Measurements from ENCODE around the gene PAK1IP1.
"Not testable (repeated sequence)": the region's sequence is repeated elsewhere in the genome, so short reads cannot be mapped to it uniquely, and the experiment has no call there.

PAK1IP1 gene, protein sequence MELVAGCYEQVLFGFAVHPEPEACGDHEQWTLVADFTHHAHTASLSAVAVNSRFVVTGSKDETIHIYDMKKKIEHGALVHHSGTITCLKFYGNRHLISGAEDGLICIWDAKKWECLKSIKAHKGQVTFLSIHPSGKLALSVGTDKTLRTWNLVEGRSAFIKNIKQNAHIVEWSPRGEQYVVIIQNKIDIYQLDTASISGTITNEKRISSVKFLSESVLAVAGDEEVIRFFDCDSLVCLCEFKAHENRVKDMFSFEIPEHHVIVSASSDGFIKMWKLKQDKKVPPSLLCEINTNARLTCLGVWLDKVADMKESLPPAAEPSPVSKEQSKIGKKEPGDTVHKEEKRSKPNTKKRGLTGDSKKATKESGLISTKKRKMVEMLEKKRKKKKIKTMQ

DNA sequence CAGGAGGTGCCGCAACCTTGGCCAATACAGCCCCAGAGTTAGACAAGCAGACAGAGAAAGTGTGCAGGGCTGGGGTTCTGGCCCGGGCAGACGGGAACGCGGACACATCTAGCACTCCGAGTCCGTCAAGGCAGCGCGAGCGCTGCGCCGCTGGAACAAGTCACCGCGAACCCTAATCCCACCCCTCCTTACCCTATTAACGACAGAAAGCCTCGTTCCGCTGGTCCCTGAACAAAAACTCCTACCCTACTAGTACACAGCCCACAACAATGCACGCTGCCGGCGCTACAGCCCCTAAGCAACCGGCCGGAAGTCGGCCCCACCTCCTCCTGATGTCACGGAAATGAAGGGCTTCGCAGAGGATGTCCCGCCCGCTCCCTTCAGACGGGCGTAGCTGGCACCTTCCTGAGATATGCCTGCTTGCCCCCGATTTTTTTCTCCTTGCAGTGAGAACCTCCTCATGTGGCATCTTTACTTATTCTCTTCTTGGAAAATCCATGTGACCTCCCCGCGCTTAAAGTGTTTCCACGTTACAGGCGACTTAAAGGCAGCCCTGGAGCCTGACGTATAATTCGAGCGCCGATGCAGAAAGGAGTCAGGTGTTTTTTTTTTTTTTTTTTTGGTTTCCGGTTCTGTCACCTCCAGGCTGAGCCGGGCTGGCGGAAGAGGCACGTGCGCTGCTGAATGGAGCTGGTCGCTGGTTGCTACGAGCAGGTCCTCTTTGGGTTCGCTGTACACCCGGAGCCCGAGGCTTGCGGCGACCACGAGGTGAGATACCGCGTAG lies at the start of gene PAK1IP1, which contains the start of gene C6orf52:
TSS of gene PAK1IP1 (plus strand) at position 671 of the 784 bp plus-strand sequence. CDS start at position 685, 14 bp downstream.
TSS of gene C6orf52 (minus strand) at position 315 of the 784 bp plus-strand sequence. CDS start 7,066 bp downstream, outside the sequence.
- DNase-seq = peak; percentile 95

DNA sequence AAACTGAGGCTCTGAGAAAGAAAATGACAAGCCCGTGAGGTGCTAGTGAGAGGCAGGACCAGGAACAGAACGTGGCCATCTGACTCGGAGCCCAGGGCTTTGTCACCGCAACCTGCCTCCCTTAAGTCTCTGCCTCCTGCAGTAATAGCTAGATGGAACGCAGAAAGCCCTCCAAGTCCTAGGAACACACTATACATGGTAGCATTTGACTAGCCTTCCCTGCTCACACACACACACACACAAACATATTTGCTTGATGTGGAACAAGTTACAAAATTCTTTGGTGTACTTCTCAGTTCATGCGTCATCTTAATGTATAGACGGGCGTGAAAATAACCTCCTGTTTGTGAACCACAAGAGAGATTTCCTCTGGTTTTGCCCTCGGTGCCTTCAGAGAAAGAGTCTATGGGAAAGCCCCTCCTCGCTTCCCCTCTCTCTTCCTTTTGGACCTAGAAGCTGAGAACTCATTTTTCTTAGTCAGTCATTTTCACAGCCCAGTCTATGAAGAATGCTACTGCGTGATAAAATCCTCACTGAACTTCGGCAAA lies 39.2 kb upstream of the PAK1IP1 start:
- DNase-seq = no peak

DNA sequence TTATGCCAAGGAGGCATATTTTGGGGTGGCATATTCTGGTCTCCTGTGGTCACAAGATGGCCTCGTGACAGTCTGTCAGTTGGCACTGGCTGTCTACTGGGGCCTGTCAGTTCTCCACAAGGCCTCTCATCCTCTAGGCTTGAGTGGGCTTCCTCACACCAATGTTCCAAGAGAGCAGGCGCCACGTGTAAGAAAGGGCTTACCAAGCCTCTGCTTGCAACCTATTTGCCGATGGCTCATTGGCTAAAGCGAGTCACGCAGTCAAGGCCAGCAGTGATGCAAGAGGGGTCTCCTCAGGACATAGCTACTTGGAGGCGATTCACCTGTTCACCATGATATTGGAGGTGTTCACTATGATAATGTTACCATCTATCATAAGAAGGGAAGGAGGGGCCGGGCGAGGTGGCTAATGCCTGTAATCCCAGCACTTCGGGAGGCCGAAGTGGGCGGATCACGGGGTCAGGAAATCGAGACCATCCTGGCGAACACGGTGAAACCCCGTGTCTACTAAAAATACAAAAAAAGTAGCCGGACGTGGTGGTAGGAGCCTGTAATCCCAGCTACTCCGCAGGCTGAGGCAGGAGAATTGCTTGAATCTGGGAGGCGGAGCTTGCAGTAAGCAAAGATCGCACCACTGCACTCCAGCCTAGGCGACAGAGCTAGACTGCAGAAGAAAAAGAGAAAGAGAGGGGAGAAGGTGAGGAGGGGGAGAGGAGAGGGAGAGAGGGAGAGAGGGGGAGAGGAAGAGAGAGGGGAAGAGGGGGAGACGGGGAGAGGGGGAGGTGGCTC lies 35.7 kb upstream of the PAK1IP1 start:
- peak; percentile 55 for DNase-seq

DNA sequence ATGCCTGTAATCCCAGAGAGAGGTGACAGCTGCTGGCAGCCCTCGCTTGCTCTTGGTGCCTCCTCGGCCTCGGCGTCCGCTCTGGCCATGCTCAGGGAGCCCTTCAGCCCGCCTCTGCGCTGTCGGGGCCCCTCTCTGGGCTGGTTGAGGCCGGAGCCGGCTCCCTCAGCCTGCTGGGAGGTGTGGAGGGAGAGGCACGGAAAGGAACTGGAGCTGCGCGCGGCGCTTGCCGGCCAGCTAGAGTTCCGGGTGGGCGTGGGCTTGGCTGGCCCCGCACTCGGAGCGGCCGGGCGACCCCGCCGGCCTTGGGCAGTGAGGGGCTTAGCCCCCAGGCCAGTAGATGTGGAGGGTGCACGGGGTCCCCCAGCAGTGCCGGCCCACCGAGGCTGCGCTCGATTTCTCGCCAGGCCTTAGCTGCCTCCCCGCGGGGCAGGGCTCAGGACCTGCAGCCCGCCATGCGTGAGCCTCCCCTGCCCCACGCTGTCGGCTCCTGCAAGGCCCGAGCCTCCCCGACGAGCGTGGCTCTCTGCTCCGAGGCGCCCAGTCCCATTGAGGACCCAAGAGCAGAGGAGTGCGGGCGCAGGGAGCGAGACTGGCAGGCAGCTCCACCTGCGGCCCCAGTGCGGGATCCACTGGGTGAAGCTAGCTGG lies 34.9 kb upstream of the PAK1IP1 start:
- DNase-seq = peak; percentile 81

DNA sequence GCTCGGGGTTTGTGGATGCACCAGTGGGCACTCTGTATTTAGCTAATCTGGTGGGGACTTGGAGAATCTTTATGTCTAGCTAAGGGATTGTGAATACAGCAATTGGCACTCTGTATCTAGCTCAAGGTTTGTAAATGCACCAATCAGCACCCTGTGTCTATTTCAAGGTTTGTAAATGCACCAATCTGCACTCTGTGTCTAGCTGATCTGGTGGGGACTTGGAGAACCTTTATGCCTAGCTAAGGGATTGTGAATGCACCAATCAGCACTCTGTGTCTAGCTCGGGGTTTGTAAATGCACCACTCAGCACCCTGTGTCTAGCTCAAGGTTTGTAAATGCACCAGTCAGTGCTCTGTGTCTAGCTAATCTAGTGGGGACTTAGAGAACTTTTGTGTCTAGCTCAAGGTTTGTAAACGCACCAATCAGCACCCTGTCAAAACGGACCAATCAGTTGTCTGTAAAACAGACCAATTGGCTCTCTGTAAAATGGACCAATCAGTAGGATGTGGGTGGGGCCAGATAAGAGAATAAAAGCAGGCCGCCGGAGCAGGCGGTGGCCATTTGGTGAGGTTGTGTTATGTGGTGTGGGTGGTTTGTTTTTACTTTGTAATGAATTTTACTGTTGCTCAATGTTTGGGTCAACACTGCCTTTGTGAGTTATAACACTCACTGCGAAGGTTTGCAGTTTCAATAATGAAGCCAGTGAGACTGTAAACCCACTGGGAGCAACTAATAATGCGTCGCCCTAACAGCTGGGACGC lies 34.2 kb upstream of the PAK1IP1 start:
- not testable (repeated sequence) for DNase-seq

- no peak for DNase-seq
Observed at GRCh38 chr6:10662207-10662606, 32.6 kb upstream of the PAK1IP1 start.

GRCh38 chr6:10662742-10663141 lies 32.0 kb upstream of the PAK1IP1 start:
- DNase-seq = no peak

GRCh38 chr6:10665595-10665994 lies 29.2 kb upstream of the PAK1IP1 start:
- not testable (repeated sequence) for DNase-seq

- DNase-seq = no peak
Observed at GRCh38 chr6:10668126-10668917, 26.4 kb upstream of the PAK1IP1 start.

GRCh38 chr6:10676403-10676802 lies 18.4 kb upstream of the PAK1IP1 start:
- DNase-seq = no peak

DNA sequence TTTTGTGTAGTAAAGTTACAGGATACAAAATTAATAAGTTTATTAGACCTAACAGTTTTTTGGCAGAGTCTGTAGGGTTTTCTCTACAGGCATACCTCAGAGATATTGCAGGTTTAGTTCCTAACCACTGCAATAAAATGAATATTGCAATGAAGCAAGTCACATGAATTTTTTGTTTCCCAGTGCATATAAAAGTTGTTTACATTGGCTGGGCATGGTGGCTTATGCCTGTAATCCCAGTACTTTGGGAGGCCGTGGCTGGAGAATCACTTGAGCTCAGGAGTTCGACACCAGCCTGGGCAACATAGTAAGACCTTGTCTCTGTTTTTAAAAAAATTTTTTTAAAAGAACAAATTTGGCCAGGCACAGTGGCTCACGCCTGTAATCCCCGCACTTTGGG lies 16.3 kb upstream of the PAK1IP1 start:
- no peak for DNase-seq

GRCh38 chr6:10681795-10682194 lies 13.0 kb upstream of the PAK1IP1 start:
- DNase-seq = no peak

DNA sequence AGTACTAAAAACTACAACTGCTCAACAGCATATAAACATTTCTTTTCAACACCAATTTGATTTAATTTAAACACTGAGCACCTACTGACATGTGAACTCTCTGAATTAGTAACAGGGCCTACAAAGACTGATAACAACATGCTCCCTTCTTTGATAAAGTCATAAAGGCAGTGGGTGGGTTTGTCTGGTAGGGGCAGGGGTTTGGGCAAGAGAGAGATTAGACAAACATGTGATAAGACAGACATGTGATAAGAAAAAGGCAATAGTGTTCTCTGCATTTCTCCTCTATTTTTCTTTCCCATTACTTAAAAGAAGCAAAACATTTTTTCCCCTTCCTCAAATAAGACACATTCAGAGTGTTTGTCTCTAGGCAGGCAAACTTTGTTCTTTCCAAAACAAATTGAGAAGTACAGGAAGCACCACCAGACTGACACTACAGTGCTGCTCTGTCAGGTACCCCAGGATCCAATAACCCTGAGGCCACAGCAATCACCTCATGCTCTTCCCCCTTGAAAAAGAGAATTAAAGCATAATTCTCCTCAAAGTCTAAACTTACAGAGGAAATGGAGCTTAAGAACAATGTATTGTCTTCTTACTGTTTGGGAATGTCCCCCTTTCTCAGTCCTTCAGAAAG lies 12.3 kb upstream of the PAK1IP1 start:
- no peak for DNase-seq

DNA sequence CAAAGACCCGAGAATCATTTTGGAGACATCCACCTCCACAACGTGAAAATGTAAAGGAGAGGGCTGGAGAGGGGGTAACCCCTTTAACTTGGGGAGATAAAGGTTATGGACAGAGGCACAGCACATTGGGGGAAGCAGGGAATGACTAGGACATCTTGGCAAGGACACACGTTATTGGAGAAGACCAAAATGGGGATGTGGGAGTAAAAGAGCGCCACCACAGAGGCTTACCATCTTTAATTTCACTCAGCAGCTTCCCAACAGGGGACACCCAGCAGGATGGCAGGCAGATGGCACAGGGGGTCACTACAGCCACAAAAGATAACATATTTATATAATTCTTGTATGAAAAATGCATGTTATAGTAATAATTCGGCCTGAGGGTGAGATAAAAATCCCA lies 10.2 kb upstream of the PAK1IP1 start:
- no peak for DNase-seq

DNA sequence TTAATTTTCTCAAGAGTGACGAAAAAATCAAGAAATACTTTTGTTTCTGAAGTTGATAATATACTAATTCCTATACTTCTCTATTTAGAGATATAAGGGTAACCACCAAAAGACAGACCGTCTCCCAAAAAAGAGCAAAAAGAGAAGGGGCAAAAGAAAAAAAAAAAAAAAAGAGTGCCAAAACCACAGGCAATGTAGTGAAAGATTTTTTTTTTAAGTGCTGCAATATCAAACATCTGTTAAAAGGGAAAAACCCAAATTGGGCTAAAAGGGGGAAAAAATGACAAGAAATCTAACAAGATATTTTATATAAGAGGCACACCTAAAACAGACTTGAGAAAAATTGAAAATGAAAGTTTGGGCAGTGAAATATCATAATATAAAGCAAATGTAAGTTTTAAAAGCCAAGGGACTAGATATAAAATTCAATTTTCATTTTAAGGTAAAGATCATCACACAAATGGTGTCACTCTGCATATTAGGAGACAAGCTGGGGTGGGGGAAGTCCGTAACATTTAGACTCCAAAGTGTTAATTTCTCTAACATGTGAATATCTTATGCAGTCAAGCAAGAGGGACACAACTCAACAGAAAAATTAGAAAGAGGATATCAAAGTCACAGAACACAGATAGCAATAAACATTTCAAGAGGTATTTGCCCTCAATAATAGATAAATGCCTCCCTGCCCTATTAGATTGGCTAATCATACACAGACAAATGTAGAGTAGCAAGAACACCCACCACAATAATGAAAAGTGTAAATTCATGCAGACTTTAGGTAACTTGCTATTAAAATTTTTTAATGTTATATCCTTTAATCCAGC lies 9.5 kb upstream of the PAK1IP1 start:
- no peak for DNase-seq

- DNase-seq = no peak
Observed at GRCh38 chr6:10686901-10687300, 7.9 kb upstream of the PAK1IP1 start.

- DNase-seq = no peak
Observed at GRCh38 chr6:10687582-10687981, 7.2 kb upstream of the PAK1IP1 start.

- DNase-seq = no peak
Observed at GRCh38 chr6:10690651-10691445, 3.9 kb upstream of the PAK1IP1 start.

Measured in islet precursor cell (in vitro differentiated cells).